ENCODE measurements around the gene ANKRD13B. TPM values are rescaled to one million over a fixed set of nuclear protein-coding genes. Genes with fewer than 3 reads are reported as not detected.

ANKRD13B gene
- total and polyA plus RNA-seq, 2 of the 13 experiments (the other 11 are each of a cell fraction or from before 2014, with no cell fraction given), result 1.7 to 1.8 TPM

- TF ChIP-seq ATF2 (CRISPR knock-in tag; IDR thresholded peaks at IDR 0.05), result no peak
- TF ChIP-seq ZNF672 (CRISPR knock-in tag; IDR thresholded peaks at IDR 0.05), result peak; percentile 41; the same call in 1 of the 2 replicates
- TF ChIP-seq AGO1 (IDR thresholded peaks at IDR 0.05; ENCODE audit: low read depth, low read length, poor library complexity, severe bottlenecking), result peak; percentile 48
- TF ChIP-seq SALL2 (CRISPR knock-in tag; IDR thresholded peaks at IDR 0.05), result no peak; the same call in 1 of the 2 replicates
- TF ChIP-seq XRCC5 (optimal IDR thresholded peaks at IDR 0.05; ENCODE audit: low read length), result peak; percentile 83
- no peak for TF ChIP-seq TGIF2 (CRISPR knock-in tag; IDR thresholded peaks at IDR 0.05)
- no peak for TF ChIP-seq MYNN (CRISPR knock-in tag; IDR thresholded peaks at IDR 0.05; ENCODE audit: low read depth)
- TF ChIP-seq SIN3A (IDR thresholded peaks at IDR 0.05; ENCODE audit: borderline replicate concordance, low read depth, low read length), result no peak
- TF ChIP-seq, protein P1, sequence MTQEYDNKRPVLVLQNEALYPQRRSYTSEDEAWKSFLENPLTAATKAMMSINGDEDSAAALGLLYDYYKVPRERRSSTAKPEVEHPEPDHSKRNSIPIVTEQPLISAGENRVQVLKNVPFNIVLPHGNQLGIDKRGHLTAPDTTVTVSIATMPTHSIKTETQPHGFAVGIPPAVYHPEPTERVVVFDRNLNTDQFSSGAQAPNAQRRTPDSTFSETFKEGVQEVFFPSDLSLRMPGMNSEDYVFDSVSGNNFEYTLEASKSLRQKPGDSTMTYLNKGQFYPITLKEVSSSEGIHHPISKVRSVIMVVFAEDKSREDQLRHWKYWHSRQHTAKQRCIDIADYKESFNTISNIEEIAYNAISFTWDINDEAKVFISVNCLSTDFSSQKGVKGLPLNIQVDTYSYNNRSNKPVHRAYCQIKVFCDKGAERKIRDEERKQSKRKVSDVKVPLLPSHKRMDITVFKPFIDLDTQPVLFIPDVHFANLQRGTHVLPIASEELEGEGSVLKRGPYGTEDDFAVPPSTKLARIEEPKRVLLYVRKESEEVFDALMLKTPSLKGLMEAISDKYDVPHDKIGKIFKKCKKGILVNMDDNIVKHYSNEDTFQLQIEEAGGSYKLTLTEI (CRISPR knock-in tag; conservative IDR thresholded peaks at IDR 0.05), result no peak
- TF ChIP-seq ZNF225 (CRISPR knock-in tag; IDR thresholded peaks at IDR 0.05), result peak; percentile 56; the same call in 1 of the 2 replicates
- TF ChIP-seq, protein P2, sequence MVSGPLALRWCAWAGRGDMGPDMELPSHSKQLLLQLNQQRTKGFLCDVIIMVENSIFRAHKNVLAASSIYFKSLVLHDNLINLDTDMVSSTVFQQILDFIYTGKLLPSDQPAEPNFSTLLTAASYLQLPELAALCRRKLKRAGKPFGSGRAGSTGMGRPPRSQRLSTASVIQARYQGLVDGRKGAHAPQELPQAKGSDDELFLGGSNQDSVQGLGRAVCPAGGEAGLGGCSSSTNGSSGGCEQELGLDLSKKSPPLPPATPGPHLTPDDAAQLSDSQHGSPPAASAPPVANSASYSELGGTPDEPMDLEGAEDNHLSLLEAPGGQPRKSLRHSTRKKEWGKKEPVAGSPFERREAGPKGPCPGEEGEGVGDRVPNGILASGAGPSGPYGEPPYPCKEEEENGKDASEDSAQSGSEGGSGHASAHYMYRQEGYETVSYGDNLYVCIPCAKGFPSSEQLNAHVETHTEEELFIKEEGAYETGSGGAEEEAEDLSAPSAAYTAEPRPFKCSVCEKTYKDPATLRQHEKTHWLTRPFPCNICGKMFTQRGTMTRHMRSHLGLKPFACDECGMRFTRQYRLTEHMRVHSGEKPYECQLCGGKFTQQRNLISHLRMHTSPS (CRISPR knock-in tag; IDR thresholded peaks at IDR 0.05; ENCODE audit: low read depth), result no peak; the same call in 1 of the 2 replicates
- TF ChIP-seq ZNF841 (CRISPR knock-in tag; IDR thresholded peaks at IDR 0.05; ENCODE audit: borderline replicate concordance), result peak; percentile 57; the same call in 1 of the 2 replicates
- no peak for TF ChIP-seq HMG20A (CRISPR knock-in tag; IDR thresholded peaks at IDR 0.05; ENCODE audit: borderline replicate concordance)
- TF ChIP-seq, protein P3, sequence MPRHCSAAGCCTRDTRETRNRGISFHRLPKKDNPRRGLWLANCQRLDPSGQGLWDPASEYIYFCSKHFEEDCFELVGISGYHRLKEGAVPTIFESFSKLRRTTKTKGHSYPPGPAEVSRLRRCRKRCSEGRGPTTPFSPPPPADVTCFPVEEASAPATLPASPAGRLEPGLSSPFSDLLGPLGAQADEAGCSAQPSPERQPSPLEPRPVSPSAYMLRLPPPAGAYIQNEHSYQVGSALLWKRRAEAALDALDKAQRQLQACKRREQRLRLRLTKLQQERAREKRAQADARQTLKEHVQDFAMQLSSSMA (CRISPR knock-in tag; IDR thresholded peaks at IDR 0.05), result no peak
- TF ChIP-seq, protein P4, sequence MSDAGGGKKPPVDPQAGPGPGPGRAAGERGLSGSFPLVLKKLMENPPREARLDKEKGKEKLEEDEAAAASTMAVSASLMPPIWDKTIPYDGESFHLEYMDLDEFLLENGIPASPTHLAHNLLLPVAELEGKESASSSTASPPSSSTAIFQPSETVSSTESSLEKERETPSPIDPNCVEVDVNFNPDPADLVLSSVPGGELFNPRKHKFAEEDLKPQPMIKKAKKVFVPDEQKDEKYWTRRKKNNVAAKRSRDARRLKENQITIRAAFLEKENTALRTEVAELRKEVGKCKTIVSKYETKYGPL (CRISPR knock-in tag; IDR thresholded peaks at IDR 0.05), result no peak
- TF ChIP-seq REL (CRISPR knock-in tag; conservative IDR thresholded peaks at IDR 0.05), result peak; percentile 81; the same call in 1 of the 2 replicates
- TF ChIP-seq, protein P5, sequence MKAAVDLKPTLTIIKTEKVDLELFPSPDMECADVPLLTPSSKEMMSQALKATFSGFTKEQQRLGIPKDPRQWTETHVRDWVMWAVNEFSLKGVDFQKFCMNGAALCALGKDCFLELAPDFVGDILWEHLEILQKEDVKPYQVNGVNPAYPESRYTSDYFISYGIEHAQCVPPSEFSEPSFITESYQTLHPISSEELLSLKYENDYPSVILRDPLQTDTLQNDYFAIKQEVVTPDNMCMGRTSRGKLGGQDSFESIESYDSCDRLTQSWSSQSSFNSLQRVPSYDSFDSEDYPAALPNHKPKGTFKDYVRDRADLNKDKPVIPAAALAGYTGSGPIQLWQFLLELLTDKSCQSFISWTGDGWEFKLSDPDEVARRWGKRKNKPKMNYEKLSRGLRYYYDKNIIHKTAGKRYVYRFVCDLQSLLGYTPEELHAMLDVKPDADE (CRISPR knock-in tag; IDR thresholded peaks at IDR 0.05), result no peak
- no peak for TF ChIP-seq ZKSCAN8 (CRISPR knock-in tag; IDR thresholded peaks at IDR 0.05; ENCODE audit: borderline replicate concordance)
- peak; percentile 82 for TF ChIP-seq ZNF230 (CRISPR knock-in tag; IDR thresholded peaks at IDR 0.05)
- TF ChIP-seq, protein P6, sequence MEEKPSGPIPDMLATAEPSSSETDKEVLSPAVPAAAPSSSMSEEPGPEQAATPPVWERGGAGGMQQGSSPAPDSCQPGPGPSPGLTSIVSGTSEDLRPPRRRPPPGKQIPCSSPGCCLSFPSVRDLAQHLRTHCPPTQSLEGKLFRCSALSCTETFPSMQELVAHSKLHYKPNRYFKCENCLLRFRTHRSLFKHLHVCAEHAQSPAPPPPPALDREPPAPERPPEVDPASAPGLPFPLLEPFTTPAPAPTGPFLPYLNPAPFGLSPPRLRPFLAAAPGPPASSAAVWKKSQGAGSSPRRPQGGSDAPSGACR (CRISPR knock-in tag; IDR thresholded peaks at IDR 0.05), result no peak
- no peak for TF ChIP-seq NRL (CRISPR knock-in tag; IDR thresholded peaks at IDR 0.05; ENCODE audit: borderline replicate concordance)
- peak; percentile 72 for TF ChIP-seq ZNF749 (CRISPR knock-in tag; IDR thresholded peaks at IDR 0.05; ENCODE audit: borderline replicate concordance)
Measured at GRCh38 chr17:29613352-29613837, 20.5 kb downstream of the ANKRD13B start (continued).

Data from HepG2 (cell line).